ENCODE results near the gene LMX1B.

- TF ChIP-seq, protein P1, sequence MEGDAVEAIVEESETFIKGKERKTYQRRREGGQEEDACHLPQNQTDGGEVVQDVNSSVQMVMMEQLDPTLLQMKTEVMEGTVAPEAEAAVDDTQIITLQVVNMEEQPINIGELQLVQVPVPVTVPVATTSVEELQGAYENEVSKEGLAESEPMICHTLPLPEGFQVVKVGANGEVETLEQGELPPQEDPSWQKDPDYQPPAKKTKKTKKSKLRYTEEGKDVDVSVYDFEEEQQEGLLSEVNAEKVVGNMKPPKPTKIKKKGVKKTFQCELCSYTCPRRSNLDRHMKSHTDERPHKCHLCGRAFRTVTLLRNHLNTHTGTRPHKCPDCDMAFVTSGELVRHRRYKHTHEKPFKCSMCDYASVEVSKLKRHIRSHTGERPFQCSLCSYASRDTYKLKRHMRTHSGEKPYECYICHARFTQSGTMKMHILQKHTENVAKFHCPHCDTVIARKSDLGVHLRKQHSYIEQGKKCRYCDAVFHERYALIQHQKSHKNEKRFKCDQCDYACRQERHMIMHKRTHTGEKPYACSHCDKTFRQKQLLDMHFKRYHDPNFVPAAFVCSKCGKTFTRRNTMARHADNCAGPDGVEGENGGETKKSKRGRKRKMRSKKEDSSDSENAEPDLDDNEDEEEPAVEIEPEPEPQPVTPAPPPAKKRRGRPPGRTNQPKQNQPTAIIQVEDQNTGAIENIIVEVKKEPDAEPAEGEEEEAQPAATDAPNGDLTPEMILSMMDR (IDR thresholded peaks at IDR 0.05) = no peak
- no peak for TF ChIP-seq RELA (CRISPR knock-in tag; IDR thresholded peaks at IDR 0.05; ENCODE audit: borderline replicate concordance)
- TF ChIP-seq, protein P2, sequence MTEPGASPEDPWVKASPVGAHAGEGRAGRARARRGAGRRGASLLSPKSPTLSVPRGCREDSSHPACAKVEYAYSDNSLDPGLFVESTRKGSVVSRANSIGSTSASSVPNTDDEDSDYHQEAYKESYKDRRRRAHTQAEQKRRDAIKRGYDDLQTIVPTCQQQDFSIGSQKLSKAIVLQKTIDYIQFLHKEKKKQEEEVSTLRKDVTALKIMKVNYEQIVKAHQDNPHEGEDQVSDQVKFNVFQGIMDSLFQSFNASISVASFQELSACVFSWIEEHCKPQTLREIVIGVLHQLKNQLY (CRISPR knock-in tag; IDR thresholded peaks at IDR 0.05) = no peak
- TF ChIP-seq, protein P3, sequence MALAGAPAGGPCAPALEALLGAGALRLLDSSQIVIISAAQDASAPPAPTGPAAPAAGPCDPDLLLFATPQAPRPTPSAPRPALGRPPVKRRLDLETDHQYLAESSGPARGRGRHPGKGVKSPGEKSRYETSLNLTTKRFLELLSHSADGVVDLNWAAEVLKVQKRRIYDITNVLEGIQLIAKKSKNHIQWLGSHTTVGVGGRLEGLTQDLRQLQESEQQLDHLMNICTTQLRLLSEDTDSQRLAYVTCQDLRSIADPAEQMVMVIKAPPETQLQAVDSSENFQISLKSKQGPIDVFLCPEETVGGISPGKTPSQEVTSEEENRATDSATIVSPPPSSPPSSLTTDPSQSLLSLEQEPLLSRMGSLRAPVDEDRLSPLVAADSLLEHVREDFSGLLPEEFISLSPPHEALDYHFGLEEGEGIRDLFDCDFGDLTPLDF (CRISPR knock-in tag; IDR thresholded peaks at IDR 0.05) = no peak
- no peak for TF ChIP-seq ELF4 (CRISPR knock-in tag; IDR thresholded peaks at IDR 0.05; ENCODE audit: low read depth)
- TF ChIP-seq CREB1 (CRISPR knock-in tag; IDR thresholded peaks at IDR 0.05) = no peak
- no peak for TF ChIP-seq SOX15 (CRISPR knock-in tag; IDR thresholded peaks at IDR 0.05)
- TF ChIP-seq, protein P4, sequence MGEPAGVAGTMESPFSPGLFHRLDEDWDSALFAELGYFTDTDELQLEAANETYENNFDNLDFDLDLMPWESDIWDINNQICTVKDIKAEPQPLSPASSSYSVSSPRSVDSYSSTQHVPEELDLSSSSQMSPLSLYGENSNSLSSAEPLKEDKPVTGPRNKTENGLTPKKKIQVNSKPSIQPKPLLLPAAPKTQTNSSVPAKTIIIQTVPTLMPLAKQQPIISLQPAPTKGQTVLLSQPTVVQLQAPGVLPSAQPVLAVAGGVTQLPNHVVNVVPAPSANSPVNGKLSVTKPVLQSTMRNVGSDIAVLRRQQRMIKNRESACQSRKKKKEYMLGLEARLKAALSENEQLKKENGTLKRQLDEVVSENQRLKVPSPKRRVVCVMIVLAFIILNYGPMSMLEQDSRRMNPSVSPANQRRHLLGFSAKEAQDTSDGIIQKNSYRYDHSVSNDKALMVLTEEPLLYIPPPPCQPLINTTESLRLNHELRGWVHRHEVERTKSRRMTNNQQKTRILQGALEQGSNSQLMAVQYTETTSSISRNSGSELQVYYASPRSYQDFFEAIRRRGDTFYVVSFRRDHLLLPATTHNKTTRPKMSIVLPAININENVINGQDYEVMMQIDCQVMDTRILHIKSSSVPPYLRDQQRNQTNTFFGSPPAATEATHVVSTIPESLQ (CRISPR knock-in tag; IDR thresholded peaks at IDR 0.05) = no peak
- TF ChIP-seq, protein P5, sequence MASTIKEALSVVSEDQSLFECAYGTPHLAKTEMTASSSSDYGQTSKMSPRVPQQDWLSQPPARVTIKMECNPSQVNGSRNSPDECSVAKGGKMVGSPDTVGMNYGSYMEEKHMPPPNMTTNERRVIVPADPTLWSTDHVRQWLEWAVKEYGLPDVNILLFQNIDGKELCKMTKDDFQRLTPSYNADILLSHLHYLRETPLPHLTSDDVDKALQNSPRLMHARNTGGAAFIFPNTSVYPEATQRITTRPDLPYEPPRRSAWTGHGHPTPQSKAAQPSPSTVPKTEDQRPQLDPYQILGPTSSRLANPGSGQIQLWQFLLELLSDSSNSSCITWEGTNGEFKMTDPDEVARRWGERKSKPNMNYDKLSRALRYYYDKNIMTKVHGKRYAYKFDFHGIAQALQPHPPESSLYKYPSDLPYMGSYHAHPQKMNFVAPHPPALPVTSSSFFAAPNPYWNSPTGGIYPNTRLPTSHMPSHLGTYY (CRISPR knock-in tag; IDR thresholded peaks at IDR 0.05) = no peak
- no peak for TF ChIP-seq MAX (CRISPR knock-in tag; IDR thresholded peaks at IDR 0.05)
- TF ChIP-seq FOXJ3 (CRISPR knock-in tag; IDR thresholded peaks at IDR 0.05; ENCODE audit: borderline replicate concordance) = no peak
Observed at GRCh38 chr9:126625329-126626126, 11.8 kb downstream of the LMX1B start.

All from WTC11 (cell line).